NCI-H187 (cell line): ENCODE results near the gene SOX18.

Experiments used
- DNase-seq, 2 experiments: peaks; one replicate each; lab custom pipeline; 2025; lab: John Stamatoyannopoulos, UW

The SOX18 gene

GRCh38 chr20:64037199-64037497 lies 12.3 kb downstream of the SOX18 start:
- no peak for DNase-seq

- no peak for DNase-seq
Measured at GRCh38 chr20:64036346-64037198, 12.9 kb downstream of the SOX18 start.

GRCh38 chr20:64035933-64036345 lies 13.5 kb downstream of the SOX18 start, which contains the start of gene C20orf204:
Gene C20orf204 (plus strand): TSS chr20:64036182. CDS start chr20:64036324, 142 bp downstream.
- DNase-seq = no peak

GRCh38 chr20:64035066-64035932 lies 14.1 kb downstream of the SOX18 start:
- DNase-seq = no peak

GRCh38 chr20:64033981-64034493 lies 15.4 kb downstream of the SOX18 start:
- no peak for DNase-seq

GRCh38 chr20:64032706-64033624 lies 16.5 kb downstream of the SOX18 start:
- no peak for DNase-seq

GRCh38 chr20:64031822-64032314 lies 17.6 kb downstream of the SOX18 start:
- DNase-seq = no peak

GRCh38 chr20:64030371-64031134 lies 18.9 kb downstream of the SOX18 start:
- no peak for DNase-seq

GRCh38 chr20:64029293-64030117 lies 19.9 kb downstream of the SOX18 start:
- DNase-seq = no peak

- no peak for DNase-seq
Measured at GRCh38 chr20:64027981-64028685, 21.3 kb downstream of the SOX18 start.

GRCh38 chr20:64025826-64026412 lies 23.5 kb downstream of the SOX18 start:
- no peak for DNase-seq

GRCh38 chr20:64025101-64025825 lies 24.2 kb downstream of the SOX18 start:
- no peak for DNase-seq

GRCh38 chr20:64024141-64024990 lies 25.1 kb downstream of the SOX18 start:
- no peak for DNase-seq

GRCh38 chr20:64023361-64024140 lies 25.9 kb downstream of the SOX18 start:
- DNase-seq = no peak

- no peak for DNase-seq
Measured at GRCh38 chr20:64022671-64023360, 26.6 kb downstream of the SOX18 start.
